ENCODE data around the gene RMND5A. TPM values are rescaled to one million over a fixed set of nuclear protein-coding genes. Genes with fewer than 3 reads are reported as not detected.

Gene RMND5A
- total RNA-seq, 1 donor, result 41.2 TPM

DNA sequence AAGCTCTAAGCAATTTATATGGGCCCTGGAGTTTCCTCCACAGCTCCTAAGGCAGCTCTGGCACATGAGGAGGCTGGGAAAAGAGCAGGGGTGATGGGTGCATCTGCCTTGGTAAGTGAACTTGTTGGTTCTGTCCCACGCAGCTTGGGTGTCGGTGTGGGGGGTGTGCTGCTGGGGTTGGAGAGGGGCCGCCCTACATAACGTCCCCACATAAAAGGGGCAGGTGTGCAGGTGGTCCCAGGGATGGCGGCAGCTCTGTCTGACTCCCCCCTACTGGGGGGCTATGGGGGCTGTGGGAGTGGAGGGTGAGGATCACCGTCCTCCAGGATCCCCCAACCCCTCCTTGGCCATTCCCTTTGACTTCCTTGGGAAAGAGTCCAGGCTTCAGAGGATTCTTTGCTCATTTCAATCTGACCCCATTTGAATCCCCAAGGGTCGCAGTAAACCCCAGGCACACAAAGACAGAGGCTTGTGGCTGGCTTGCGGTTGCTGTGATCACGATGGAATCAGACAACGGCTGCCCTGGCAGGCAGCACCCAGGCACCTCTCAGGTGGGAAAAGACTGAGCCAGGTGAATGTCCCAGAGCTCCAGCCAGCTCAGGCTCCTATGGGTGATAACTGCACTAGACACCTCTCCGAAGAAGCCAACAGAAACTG lies 105.1 kb downstream of the RMND5A start:
- DNase-seq (ENCODE audit: low read depth in 2 of 3, low spot score in 2 of 3), result no peak

DNA sequence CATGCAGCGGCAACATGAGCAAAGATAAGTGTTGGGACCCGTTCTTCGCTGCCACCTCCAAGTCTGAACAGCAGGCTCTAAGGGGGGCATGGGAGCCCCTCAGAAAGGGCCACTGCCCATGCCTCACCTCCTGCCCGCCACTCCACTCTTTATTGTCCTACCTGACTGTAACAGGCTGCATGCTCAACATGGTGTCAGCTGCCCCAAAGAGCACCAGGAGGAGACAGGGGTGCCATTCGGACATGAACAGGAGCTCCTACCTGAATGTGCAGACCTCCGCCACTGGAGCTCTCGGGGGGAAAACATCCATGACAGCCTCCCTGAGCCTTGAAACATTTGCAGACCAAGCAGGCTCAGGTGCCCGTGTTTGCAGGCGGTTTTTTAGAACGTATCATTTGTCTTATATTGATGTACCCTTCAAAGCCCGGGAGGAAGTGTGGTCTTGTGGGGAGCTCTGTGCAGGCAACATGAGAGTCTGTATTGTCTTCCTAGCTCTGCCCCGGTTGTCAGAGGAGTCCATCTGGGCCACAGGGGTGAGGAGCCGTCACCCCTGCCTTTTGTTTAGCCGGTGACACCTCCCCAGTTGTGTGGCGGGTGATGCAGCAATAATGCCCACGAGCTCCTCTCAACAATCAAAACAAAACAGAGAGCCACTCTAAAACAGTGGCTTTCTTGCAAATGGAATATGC lies 105.7 kb downstream of the RMND5A start:
- no peak for DNase-seq (ENCODE audit: low read depth in 2 of 3, low spot score in 2 of 3)

DNA sequence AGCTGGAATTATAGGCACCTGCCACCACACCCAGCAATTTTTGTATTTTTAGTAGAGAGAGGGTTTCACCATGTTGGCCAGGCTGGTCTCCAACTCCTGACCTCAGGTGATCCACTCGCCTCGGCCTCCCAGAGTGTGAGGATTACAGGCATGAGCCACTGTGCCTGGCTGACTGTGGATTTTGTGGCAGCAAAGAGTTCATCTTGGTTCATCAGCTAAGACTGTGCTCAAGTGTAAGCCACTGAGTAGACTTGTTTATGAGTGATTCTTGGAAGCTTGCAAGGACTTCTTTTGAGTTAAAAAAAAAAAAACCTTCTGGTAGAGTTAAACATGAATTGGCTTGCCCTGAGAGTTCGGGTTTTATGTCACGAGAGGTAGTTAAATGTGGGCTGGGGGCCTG lies 106.9 kb downstream of the RMND5A start:
- no peak for DNase-seq (ENCODE audit: low read depth in 2 of 3, low spot score in 2 of 3)

Other genes with a start within 250 kb of the RMND5A start
- gene CHMP3, start 156.8 kb upstream of the RMND5A start, total RNA-seq, result 30.4 TPM
- 15.6 TPM for gene RNF103, start 96.4 kb upstream of the RMND5A start, total RNA-seq
- 0.27 TPM for gene CD8A, start 70.6 kb downstream of the RMND5A start, total RNA-seq
- 0.27 TPM for gene CD8B, start 141.6 kb downstream of the RMND5A start, total RNA-seq
- 0.81 TPM for gene RGPD1, start 221.8 kb downstream of the RMND5A start, total RNA-seq

Data from hematopoietic multipotent progenitor cell (in vitro differentiated cells).